Inflammatory macrophage treated with lipopolysaccharide for 4 hours (primary cell): ENCODE data around the gene TMEM207.

Source experiments
- DNase-seq: peaks from one replicate; pipeline ENCODE4 v3.0.0-alpha.2; 2020

The TMEM207 gene

DNA sequence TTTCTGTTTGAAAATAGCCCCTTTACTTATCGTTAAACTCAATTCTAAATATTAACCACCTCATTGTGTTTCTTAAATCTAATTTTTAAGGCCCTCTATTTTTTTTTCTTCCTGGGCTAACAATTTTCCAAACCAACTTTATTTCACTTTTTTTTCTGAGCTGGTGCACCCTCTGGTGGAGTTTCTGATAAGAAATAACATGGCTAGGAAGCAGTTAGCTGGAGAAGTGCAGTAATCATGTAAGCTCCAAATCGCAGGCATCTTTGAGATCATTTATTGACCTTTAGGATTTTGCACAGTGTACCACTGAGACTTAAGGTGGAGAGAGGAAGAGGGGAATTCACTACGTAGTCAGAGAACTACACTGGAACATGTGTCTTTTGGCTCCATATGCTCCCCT lies 6.4 kb downstream of the TMEM207 start:
- DNase-seq, result no peak

DNA sequence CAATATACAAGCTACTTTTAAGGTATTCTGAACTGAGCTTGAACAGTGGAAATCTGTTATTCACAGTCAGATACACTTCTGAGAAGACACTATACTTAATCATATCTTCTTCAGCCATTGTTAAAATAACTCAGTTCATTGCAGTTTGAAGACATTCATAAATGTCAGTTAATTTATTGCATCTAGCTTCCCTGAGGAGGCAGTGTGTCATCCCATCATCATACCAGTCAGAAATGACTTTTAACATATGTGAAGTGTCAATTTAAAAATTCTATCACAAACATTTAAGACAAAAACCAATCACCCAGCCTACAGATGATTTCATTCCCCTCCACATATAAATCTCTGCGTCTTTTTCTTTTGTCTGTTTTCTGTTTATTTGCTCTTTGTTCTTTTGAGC lies 7.5 kb downstream of the TMEM207 start:
- no peak for DNase-seq

DNA sequence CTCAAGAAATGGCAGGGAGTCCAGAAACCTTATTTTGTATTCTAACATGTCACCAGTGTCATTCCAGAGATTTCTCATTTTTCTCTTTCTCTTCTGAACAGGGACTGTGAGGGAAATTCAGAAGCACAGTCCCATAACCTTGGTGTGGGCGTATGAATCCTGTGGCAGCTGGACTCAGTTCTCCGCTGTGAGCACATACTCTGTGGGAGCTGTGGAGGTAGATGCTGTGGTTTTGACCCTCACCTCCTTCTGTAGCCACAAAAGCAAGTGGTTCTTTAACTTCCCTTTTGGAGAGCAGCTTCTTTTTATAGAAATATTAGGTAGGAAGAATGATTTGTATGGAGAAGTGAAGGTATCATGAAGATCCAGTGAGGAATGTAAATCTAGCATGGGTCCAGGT lies 13.4 kb downstream of the TMEM207 start:
- DNase-seq, result peak; percentile 30

DNA sequence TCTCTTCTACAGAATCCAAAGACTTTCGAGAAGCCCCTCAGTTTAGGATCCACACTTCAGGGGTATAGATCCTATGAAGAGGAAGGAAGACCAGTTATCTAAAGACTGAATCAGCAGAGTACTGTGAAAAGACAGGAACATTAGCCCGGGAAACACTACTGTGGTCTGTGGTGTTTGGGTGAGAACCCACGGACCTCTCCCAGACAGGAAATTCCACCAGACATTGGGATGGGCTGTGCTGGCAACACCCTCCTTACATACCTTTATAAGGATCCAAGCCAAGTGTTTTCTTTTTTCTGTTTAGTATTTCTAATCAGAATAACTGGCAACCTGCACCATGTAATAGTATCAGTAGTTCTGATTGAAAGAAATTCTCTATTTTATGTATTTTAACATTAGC lies 14.1 kb downstream of the TMEM207 start:
- no peak for DNase-seq

DNA sequence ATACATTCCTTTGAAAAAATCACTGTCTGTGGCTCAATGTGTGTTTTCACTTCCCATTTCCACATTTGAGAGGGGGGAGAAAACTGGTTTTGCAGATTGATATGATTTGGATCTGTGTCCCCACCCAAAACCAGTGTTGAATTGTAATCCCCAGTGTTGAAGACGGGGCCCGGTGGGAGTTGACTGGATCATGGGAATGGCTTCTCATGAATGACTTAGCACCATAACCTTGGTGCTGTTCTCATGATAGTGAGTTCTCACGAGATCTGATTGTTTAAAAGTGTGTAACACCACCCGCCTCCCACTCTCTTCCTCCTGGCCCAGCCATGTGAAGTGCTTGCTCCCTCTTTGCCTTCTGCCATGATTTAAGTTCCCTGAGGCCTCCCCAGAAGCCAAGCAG lies 16.1 kb downstream of the TMEM207 start:
- DNase-seq, result no peak

DNA sequence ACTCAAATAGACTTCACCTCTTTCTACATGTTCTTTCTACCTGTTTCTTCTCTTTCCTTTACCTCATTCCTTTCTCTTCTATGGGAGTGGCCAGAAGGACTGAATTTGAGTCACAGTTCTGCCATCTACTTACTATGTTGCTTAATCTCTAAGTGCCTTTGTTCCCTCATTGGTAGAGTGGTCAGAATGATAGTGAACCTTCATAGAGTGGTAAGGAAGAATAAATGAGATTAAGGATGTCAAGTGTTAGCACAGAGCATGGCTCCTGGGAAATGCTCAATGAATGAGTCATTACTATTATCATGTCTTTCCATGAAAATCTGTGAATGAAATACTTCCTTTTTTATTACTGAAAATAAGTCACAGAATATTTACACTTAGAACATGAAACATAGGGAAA lies 17.5 kb downstream of the TMEM207 start:
- DNase-seq, result peak; percentile 30

DNA sequence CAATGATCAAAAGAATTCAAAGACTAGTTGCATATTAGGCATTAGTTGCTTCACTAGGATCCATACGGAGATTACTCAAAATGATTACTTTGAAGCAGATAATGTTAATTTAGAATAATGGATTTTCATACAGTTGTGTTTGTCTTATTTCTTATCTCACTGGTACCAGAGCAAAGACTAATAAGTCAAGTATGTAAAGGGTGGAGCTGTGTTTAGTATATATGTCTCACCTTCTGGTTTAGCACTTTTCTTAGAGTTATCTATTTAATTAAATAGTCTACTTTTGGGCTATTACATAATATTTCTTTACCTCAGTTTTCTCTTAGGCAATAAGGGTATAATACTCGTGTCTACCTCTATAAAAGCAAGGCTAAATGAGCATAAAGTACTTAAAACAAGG lies 18.8 kb downstream of the TMEM207 start:
- DNase-seq, result no peak

DNA sequence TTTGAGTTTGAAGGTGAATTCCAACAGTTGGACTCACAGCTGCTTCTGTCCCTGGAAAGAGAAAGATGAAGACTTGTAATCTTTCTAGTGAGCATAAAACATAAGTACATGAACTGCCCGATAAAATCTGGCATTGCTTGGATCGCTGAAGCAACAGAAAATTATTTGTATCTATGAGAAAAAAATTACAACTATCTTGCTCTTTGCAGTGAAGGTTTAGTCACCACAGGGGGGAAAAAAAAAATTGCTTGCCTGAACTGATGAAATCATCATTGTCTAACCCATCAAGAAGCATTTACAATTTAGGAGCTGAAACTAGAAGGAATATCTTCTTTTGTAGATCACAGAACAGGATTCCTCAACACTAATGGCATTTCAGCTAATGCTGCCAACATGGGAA lies 20.0 kb downstream of the TMEM207 start:
- DNase-seq, result no peak

DNA sequence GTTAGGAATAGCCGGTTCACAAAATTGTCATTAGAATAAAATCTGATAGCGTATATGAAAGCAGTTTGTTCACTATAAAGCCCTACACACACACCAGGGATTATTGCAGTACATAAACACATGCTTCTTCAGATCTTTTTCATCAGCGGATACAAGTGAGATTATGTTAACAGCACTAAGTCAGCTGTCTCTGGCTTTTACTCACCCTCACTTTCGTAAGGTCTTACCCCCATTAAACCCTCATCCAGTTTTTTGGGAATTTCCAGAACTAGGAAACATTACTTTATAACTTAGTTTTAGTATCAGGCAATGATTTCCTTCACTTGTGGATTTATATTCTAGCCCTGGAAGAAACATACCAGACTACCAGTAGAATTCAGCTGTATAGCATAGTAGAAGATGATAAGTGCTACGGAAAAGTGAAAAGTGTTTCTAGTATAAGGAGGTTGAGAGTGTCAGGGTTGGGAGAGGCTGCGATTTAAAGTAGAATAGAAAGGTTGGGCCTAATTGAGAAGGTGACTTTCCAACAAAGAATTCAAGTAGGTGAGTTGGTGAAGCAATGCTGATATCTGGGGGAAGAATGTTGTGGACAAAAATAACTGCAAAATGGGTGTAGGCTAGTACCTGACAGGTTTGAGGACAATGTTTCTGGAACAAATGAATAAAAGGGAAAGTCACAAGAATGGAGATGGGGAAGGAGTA lies 22.7 kb downstream of the TMEM207 start:
- DNase-seq, result peak; percentile 35

DNA sequence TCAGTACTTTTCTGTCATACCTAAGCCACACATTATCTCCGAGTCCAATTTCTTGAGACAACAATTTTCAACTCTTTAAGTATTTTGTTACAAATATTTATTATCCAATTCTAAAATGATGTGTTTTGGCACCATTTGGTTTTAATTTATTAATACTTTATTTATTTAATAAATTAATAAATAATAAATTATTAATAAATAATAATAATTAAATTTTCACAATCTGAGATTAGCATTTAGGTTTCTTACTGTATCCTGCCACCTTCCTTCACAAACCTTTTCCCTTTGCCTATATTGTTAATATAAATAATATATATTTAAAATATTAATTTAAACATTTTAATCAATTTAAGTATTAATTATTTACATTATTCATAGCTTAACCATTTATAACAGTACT lies 23.9 kb downstream of the TMEM207 start:
- no peak for DNase-seq

DNA sequence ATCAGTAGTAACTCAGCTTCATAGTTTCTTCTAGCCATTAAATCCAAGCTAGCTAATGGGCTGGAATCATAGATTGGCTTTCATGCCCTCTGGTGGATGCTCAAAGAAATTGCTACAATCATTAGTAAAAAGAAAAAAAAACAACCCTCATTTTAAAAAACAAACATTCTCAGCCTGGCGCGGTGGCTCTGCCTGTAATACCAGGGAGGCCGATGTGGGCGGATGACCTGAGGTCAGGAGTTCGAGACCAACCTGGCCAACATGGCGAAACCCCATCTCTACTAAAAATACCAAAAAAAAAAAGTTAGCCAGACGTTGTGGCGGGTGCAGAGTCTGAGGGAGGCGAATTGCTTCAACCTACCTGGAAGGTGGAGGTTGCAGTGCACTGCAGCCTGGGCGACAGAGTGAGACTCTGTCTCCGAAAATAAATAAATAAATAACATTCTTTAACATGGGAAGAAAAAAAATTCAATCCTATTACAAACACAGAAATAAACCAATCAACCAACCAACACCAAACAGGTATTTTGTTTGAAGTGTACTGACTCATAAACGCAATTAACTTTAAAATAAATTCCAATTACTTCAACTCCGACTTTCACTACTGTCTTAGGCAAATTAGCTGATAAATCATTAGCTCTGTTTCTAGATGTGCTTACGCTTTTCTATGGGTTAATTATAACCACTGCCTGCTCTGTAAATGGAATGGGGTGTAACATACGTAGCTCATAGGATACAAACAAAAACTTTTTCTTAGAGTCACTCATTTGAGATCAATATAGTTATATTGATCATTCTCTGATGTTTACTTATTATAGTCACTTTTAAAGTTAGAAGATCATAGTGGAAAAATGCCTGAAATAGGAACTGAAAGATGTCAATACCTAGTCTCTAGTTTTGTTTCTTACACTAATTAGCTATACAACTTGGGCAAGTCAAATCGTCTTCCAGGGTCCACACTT lies 24.9 kb downstream of the TMEM207 start:
- DNase-seq, result peak; percentile 49

DNA sequence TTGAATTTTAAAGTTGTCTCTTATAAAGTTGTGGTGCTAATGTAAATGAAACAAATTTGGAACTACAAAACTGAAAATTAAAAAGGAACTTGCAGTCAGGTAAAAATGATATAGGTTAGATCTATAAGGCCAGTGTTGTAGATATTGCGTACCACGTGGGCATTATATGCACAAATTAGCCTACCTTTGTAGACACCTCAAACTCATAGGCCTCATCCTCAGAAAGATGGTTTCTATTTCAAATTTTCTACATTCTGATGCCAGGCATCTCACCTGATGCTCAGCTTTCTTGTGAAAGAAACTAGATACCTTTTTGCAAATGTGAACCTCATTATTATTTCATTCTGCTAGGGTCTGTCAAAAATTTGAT lies 25.6 kb downstream of the TMEM207 start:
- DNase-seq, result no peak

DNA sequence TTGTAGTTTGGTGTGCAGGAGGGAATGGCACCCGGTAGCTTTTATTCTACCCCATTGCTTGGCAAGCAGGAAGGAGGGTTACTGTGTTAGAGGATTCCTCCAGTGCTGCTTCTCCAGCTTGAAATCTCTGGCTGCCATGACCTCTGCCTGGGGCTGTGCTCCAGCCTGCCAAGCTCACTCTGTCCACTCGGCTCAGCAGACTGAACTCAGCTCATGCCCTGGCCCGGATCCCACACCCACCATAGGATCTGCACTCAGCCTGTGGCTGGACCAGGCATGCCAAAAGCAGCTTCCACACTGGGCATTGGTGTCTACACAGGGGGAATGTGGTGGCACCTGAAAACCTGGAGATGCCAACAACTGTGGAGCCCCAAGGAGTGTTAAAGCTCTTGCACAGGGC lies 35.4 kb downstream of the TMEM207 start:
- DNase-seq, result no peak

DNA sequence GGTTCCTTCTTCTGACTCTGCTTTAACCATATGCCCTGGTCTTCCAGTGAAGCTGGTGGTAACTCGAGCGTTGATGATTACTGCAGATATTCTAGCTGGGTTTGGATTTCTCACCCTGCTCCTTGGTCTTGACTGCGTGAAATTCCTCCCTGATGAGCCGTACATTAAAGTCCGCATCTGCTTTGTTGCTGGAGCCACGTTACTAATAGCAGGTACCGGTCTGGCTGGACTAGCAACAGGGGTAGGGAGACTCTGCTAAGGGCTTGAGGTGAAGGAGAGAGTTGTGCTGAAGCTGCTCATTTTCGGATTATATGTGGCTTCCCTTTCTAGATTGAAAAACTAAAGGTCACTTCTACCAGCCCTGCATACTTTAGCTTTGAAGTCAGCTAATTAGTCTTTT lies 45.0 kb downstream of the TMEM207 start:
- no peak for DNase-seq

DNA sequence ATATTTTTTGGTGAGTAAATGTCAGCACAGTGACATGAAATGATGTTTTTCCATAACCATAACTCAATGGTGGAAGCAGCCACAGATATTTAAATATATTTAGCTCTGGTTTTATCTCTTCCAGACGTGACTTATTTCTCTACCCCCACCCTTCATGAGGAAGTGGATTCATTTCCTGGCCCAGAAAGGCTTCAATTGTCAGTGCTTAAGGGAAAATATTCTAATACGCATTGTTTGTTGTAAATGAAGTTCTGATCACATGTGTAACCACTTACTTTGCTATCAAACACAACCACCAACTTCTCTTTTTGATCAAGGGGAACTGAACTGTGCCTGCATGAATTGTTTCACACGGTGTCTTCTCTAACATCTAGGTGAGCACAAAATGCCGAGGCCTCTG lies 47.7 kb downstream of the TMEM207 start:
- no peak for DNase-seq

DNA sequence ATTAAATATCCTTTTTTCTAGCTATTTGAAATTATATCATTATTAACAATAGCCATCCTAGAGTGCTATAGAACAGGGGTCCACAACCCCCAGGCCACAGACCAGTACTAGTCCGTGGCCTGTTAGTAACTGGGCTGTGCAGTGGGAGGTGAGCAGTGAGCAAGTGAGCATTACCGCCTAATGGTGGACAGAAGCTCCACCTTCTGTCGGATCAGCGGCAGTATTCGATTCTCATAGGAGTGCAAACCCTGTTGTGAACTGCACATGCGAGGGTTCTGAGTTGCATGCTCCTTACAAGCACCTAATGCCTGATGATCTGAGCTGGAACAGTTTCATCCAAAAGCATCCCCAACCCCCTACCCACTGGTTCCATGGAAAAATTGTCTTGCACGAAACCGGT lies 50.0 kb downstream of the TMEM207 start:
- DNase-seq, result no peak

DNA sequence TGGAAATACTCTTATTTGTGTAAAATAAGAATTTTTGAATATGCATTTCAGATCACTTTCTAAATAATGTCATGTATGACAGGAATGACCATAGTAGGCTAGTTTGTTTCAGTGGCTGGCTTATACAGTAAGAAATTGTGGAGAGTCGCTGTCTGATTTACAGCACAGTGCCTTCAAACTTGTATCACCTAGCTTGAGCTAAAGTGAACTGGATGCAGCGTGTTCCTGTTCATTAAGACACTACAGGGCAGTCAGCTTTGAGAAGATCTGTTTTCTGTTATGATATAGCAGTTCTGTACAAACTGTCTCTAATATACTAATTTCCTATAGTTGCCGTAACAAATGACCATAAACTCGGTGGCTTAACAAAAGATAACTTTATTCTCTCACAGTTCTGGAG lies 51.8 kb downstream of the TMEM207 start:
- DNase-seq, result no peak

DNA sequence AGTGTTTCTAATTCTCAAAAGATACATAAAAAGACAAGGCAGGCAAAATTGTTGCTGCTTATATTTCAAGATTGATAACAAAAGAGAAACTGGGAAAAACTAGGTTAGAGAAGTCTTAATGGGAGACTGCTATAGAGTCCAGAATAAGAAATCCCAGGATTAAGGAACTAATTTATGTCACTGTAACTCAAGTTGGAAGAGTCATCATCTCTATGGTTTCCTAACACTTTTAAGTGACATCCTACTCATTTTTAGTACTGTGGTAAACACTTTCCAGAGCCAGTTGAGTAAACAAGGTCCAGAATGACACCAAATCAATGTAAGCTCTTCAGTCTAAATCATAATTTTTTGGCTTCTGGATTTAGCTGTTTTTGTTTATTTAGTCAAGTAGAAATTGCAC lies 53.7 kb downstream of the TMEM207 start:
- DNase-seq, result peak; percentile 82

DNA sequence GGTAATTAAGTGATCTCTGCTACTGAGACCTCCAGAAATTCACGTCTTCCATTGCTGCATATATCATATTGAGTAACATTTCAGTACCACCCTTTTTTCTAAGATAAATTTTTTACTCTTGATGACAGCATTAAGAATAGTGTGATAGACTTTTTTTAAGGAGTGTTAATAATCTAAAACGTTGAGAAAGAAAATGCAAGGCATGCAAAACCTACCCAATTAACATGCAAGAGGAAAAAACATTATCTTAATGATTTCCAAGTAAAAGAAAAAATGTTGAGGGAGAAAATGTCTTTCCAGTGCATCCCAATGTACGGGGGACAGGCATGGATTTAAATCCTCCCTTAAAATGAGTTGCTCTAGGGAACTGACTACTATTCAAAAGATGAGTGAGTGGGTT lies 61.0 kb downstream of the TMEM207 start:
- DNase-seq, result no peak

DNA sequence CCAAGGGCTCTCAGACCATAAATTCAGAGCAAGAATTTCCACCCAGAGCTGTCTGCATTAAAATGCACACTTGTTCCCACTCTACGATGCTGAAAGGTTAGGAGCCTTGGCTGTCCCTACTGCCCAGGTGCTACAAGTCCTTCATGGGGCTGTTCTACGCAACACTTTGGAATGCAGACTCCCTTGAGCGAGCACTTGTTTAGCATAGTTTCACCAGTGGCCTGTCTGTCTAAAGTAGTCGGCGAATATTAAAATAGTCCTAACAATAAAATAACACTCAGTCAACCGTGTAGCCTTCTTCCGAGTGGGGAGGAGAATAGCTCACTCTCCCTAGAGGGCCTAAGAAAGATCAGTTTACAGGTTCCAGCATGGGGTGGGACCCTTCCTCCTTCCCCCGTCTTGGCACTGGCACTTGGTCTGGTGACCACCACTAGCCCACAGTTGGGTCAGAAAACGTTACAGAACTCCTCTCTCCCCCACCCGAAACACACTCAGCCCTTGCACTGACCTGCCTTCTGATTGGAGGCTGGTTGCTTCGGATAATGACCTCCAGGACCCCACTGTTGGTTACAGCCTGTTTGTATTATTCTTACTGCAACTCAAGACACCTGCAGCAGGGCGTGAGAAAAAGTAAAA lies 62.0 kb downstream of the TMEM207 start, which contains the start of gene CLDN16:
Gene CLDN16, plus strand, starts transcription at position 586 of the 636 bp plus-strand sequence. CDS start 167 bp downstream, outside the sequence.
- no peak for DNase-seq

DNA sequence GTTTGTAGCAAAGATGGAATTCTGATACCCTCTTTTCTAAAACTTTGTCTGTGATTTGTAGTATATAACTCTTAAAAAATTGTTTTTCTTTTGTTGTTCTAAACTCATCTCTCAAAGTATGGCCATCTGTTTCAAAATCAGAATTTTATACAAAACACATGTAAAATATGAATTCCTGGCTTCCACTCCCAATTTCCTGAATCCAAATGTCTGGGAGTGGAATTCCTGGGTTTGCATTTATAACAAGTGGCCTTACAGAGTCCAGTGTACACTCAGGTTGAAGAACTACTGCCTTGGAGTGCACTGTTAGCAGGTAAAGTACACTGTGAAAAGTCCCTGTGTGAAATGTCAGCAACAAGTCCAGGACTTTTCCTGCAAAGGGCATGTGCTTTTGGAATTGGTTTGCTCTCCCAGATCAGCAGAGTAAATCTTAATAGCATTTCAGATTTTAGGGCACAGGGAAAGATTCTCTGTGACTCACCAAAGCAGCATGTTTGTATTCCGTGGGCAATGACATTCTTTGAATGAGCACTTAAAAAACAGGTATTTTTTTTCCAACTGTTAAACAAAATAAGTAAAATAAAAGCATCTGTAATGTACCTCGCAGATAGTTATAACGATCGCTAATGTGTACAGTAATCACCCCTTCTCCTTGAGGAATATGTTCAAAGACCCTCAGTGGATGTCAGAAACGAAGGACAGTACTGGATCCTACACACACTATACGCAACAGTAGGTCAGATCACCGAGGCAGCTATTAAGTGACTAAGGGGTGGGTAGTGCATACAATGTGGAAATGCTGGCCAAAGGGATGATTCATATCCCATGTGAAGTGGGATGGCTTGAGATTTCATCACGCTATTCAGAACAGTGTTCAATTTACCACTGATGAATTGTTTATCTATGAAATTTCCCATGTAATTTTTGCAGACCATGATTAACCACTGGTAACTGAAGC lies 63.7 kb downstream of the TMEM207 start:
- peak; percentile 85 for DNase-seq

DNA sequence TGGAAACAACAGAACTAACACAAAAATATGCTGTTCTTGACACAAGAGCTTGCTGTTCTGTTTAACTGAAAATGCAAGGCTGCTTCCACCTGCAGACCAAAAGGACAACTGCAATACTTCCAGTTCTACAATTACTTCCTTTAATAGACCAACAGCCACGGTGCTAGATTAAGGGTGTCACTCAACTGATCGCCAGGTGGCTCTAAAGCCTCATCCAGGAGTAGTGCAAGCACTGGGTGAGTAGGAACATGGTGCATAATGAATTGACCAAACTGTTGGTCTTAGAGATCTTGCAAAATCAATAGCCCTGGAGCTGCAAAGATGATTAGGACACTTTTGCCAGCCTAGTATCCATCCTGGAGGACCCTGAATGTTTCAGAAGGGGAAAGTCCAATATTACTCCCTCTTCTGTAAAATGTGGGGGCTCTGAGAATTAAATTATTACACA lies 65.4 kb downstream of the TMEM207 start:
- peak; percentile 58 for DNase-seq
